Uterus (tissue), 2 donors: ENCODE results near the gene PRSS3.

Experiments used
- CTCF ChIP-seq, 4 experiments: fragments of 200-600 bp in 2 of 4; fragments of 450-650 bp in 2 of 4; sonication (generic) in 2 of 4; IDR thresholded peaks; one replicate each; pipeline ENCODE4 v1.5.1; 2016 to 2019; ENCODE audit warnings: antibody characterized with exemption in 4 of 4, mild to moderate bottlenecking in 2 of 4, moderate library complexity in 1 of 4
- POLR2A ChIP-seq, 2 donors: fragments of 450-650 bp; IDR thresholded peaks; one replicate each; pipeline ENCODE4 v1.6.1; 2016; ENCODE audit warnings: antibody characterized with exemption in 2 of 2, mild to moderate bottlenecking in 1 of 2, moderate library complexity in 1 of 2

DNA sequence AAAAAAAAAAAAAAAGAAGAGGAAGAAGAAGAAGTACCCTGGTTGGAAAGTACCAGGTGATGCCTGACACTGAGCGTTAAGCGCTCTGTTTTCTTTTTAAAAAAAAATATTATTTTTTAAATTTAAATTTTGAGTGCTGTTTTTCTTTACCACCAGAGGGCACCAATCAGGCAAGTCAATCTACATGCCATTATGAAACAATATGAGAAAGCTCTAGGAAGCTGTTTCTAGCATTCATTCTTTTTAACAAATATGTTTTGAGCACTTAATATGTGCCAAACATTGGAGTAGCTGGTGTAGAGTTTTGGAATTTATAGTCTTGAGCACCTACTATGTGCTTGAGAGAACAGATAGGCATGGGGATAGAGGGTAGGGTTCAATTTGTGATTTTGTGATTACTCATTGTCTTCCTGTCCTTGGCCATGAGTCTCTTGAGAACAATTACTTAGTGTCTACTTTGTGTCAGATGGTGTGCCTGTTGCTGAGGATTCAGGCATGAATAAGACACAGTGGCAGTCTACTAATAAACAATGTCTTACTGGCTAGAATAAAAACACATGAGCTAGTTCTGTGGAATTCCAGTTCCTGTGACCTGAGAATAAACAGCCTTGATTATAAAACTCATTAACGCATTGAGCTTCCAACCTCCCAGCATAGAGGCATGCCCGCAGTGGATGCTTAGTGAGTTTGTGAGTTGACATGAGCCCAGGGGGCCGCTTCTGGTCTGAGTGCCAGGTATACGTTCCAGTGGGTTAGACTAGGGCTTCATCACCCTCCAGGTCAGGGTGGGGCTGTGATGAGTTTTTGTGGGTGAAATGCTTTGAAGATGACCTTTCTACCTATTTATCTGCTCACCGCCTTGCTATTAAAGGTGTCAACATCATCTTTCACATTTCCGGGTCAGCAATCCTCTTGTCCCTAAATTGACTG, 18.6 kb downstream of the PRSS3 start:
- peak; percentile 61 to 76 (median 70) for TF ChIP-seq CTCF (IDR thresholded peaks at IDR 0.05)
- peak in 1 of 2 donors; percentile 22 for TF ChIP-seq POLR2A (IDR thresholded peaks at IDR 0.05)
